ENCODE data around the gene CDK5R2. TPM values are rescaled to one million over a fixed set of nuclear protein-coding genes. Genes with fewer than 3 reads are reported as not detected.

The CDK5R2 gene
- total RNA-seq, 1 donor from 2014 or later, result not detected

- peaks cover 95% of the 10 kb centered on the region for H4K20me1 ChIP-seq (ENCODE audit: low read depth)
- peaks cover 12% of the 10 kb centered on the region for H3F3A ChIP-seq (ENCODE audit: low read depth)
- peaks cover 18% of the 10 kb centered on the region for H3K4me1 ChIP-seq
- no peaks in the 10 kb centered on the region for H3K36me3 ChIP-seq
- no peak overlapping the region for H3K9ac ChIP-seq
- no peak overlapping the region for H3K27ac Mint-ChIP-seq
- H3K4me3 Mint-ChIP-seq, result no peak overlapping the region
- no peak overlapping the region for H3K4me3 ChIP-seq
- peaks cover 3% of the 10 kb centered on the region for H3K4me1 Mint-ChIP-seq
- H3K9me3 ChIP-seq (ENCODE audit: low read depth), result no peaks in the 10 kb centered on the region
- DNase-seq (ENCODE audit: low spot score), result no peak
- H3K79me2 ChIP-seq (ENCODE audit: low read depth), result no peaks in the 10 kb centered on the region
- H2AFZ ChIP-seq (replicated peaks), result no peak overlapping the region
- peaks cover 90% of the 10 kb centered on the region for H3K27me3 Mint-ChIP-seq (ENCODE audit: insufficient read depth, low read depth)
- H3K9me3 Mint-ChIP-seq, result peaks cover 1% of the 10 kb centered on the region
- no peaks in the 10 kb centered on the region for H3K36me3 Mint-ChIP-seq
- no peak overlapping the region for H3K4me2 ChIP-seq
- peaks cover 100% of the 10 kb centered on the region for H3K27me3 ChIP-seq
- no peak for TF ChIP-seq EZH2phosphoT487 (IDR thresholded peaks at IDR 0.05)
- TF ChIP-seq EZH2 (IDR thresholded peaks at IDR 0.05), result no peak
- TF ChIP-seq CTCF (IDR thresholded peaks at IDR 0.05), result no peak
- H3K27ac ChIP-seq, result no peak overlapping the region
Observed at GRCh38 chr2:218990052-218990451, 30.6 kb downstream of the CDK5R2 start.

- Histone ChIP-seq H3K4me2 (no peak overlapping the region), H3K9ac (no peak overlapping the region), H3K4me1 (peaks cover 17% of the 10 kb centered on the region), H3K27me3 (peaks cover 100% of the 10 kb centered on the region), H3K79me2 (ENCODE audit: low read depth) (no peaks in the 10 kb centered on the region), H3F3A (ENCODE audit: low read depth) (peaks cover 12% of the 10 kb centered on the region), H3K9me3 (ENCODE audit: low read depth) (no peaks in the 10 kb centered on the region), H3K27ac (no peak overlapping the region), H3K36me3 (no peaks in the 10 kb centered on the region), H2AFZ (replicated peaks) (no peak overlapping the region), H3K4me3 (no peak overlapping the region), H4K20me1 (ENCODE audit: low read depth) (peaks cover 95% of the 10 kb centered on the region)
- H3K27me3 Mint-ChIP-seq (ENCODE audit: insufficient read depth, low read depth), result peaks cover 92% of the 10 kb centered on the region
- no peak overlapping the region for H3K27ac Mint-ChIP-seq
- peaks cover 3% of the 10 kb centered on the region for H3K4me1 Mint-ChIP-seq
- peaks cover 5% of the 10 kb centered on the region for H3K9me3 Mint-ChIP-seq
- DNase-seq (ENCODE audit: low spot score), result no peak
- H3K36me3 Mint-ChIP-seq, result no peaks in the 10 kb centered on the region
- TF ChIP-seq CTCF (IDR thresholded peaks at IDR 0.05) (no peak), EZH2phosphoT487 (IDR thresholded peaks at IDR 0.05) (no peak), EZH2 (IDR thresholded peaks at IDR 0.05) (no peak)
- no peak overlapping the region for H3K4me3 Mint-ChIP-seq
Observed at GRCh38 chr2:218990612-218991011, 31.1 kb downstream of the CDK5R2 start.

GRCh38 chr2:218991674-218992168, 32.3 kb downstream of the CDK5R2 start:
- Mint-ChIP-seq H3K27me3 (ENCODE audit: insufficient read depth, low read depth) (peaks cover 87% of the 10 kb centered on the region), H3K4me3 (peak overlapping the region; percentile 49), H3K9me3 (peaks cover 5% of the 10 kb centered on the region), H3K36me3 (no peaks in the 10 kb centered on the region), H3K4me1 (peaks cover 3% of the 10 kb centered on the region), H3K27ac (no peak overlapping the region)
- TF ChIP-seq EZH2 (IDR thresholded peaks at IDR 0.05) (peak; percentile 25), EZH2phosphoT487 (IDR thresholded peaks at IDR 0.05) (no peak)
- Histone ChIP-seq H3F3A (ENCODE audit: low read depth) (peaks cover 12% of the 10 kb centered on the region), H3K4me1 (peaks cover 17% of the 10 kb centered on the region), H2AFZ (replicated peaks) (no peak overlapping the region), H3K79me2 (ENCODE audit: low read depth) (no peaks in the 10 kb centered on the region), H3K27ac (no peak overlapping the region), H3K27me3 (peaks cover 100% of the 10 kb centered on the region), H3K9me3 (ENCODE audit: low read depth) (no peaks in the 10 kb centered on the region), H3K9ac (no peak overlapping the region), H3K4me3 (no peak overlapping the region), H3K36me3 (no peaks in the 10 kb centered on the region), H4K20me1 (ENCODE audit: low read depth) (peaks cover 86% of the 10 kb centered on the region), H3K4me2 (no peak overlapping the region)
- DNase-seq (ENCODE audit: low spot score), result peak; percentile 67

GRCh38 chr2:218992196-218992595, 32.7 kb downstream of the CDK5R2 start:
- Histone ChIP-seq H3F3A (ENCODE audit: low read depth) (peaks cover 12% of the 10 kb centered on the region), H3K27me3 (peaks cover 100% of the 10 kb centered on the region), H3K79me2 (ENCODE audit: low read depth) (no peaks in the 10 kb centered on the region), H3K4me3 (no peak overlapping the region), H3K9me3 (ENCODE audit: low read depth) (no peaks in the 10 kb centered on the region), H2AFZ (replicated peaks) (no peak overlapping the region), H3K36me3 (no peaks in the 10 kb centered on the region), H3K9ac (no peak overlapping the region), H4K20me1 (ENCODE audit: low read depth) (peaks cover 86% of the 10 kb centered on the region), H3K4me2 (no peak overlapping the region), H3K4me1 (peaks cover 17% of the 10 kb centered on the region), H3K27ac (no peak overlapping the region)
- DNase-seq (ENCODE audit: low spot score), result no peak
- TF ChIP-seq EZH2phosphoT487 (IDR thresholded peaks at IDR 0.05) (no peak), CTCF (IDR thresholded peaks at IDR 0.05) (no peak), EZH2 (IDR thresholded peaks at IDR 0.05) (no peak)
- H3K27ac Mint-ChIP-seq, result no peak overlapping the region
- peaks cover 4% of the 10 kb centered on the region for H3K4me1 Mint-ChIP-seq
- H3K9me3 Mint-ChIP-seq, result peaks cover 5% of the 10 kb centered on the region
- peaks cover 85% of the 10 kb centered on the region for H3K27me3 Mint-ChIP-seq (ENCODE audit: insufficient read depth, low read depth)
- no peaks in the 10 kb centered on the region for H3K36me3 Mint-ChIP-seq
- H3K4me3 Mint-ChIP-seq, result no peak overlapping the region

Measured in neural progenitor cell (in vitro differentiated cells).